K562 (cell line): Measurements from ENCODE around the gene B4GALNT4. TPM values are rescaled to one million over a fixed set of nuclear protein-coding genes. Genes with fewer than 3 reads are reported as not detected.

Experiments used
- ATAC-seq: fragments of 200-7000 bp; cut with Tn5 transposase; 3 replicates; pipeline ENCODE4 v1.9.1; 2020; ENCODE audit warnings: moderate library complexity
- BruUV-seq: library from RNA; stranded (reverse); fragments of 400-500 nt; replicated peaks from 2 replicates; lab custom pipeline; 2021; lab: Mats Ljungman, UMichigan
- CTCF ChIA-PET: fragments of 300-600 bp; formaldehyde crosslinking; extraction: SDS; loops from one replicate; lab custom pipeline; 2021; ENCODE audit warnings: low intra/inter-chr PET ratio; lab: Yijun Ruan, JAX
- POLR2A ChIA-PET: fragments of 300-600, 350-650 bp; sonication (Branson Sonifier 250); formaldehyde crosslinking; extraction: SDS; loops from one replicate; lab custom pipeline; 2021; ENCODE audit warnings: antibody characterized with exemption, inconsistent platforms; lab: Yijun Ruan, JAX
- DNase-seq, 4 experiments: peaks; one replicate each; pipeline versions ENCODE4 v3.0.0 to v3.0.0-alpha.2; 2011 to 2018; ENCODE audit warnings: low spot score in 3 of 4, mixed read lengths in 3 of 4; ENCODE audit errors: extremely low read depth in 1 of 4
- FAIRE-seq: peaks from 2 replicates; lab custom pipeline; 2011; peaks lifted over from hg19 to GRCh38; lab: Jason Lieb, UNC
- H2AFZ ChIP-seq: 2 replicates; pipeline ENCODE4 v1.6.0; 2011; ENCODE audit warnings: low read depth, low read length, control low read depth, inconsistent platforms
- H3K27ac ChIP-seq: fragments of 200-600 bp; 3 replicates; pipeline ENCODE4 v1.8.0; 2011; ENCODE audit warnings: low read depth, mild to moderate bottlenecking, control low read depth, inconsistent platforms, low read length, moderate library complexity, mixed read lengths; ENCODE audit errors: extremely low read depth
- H3K27me3 ChIP-seq, 2 experiments: fragments of 300-600 bp in 1 of 2; 2 replicates in 1 of 2; 3 replicates in 1 of 2; pipeline versions ENCODE4 v1.6.0 to v1.8.0; 2011; ENCODE audit warnings: inconsistent platforms in 2 of 2, low read length in 2 of 2, mild to moderate bottlenecking in 1 of 2, mixed read lengths in 1 of 2, moderate library complexity in 1 of 2; ENCODE audit not compliant: control insufficient read depth in 2 of 2, insufficient read depth in 2 of 2
- H3K36me3 ChIP-seq: fragments of 300-600 bp; 3 replicates; pipeline ENCODE4 v1.8.0; 2011; ENCODE audit warnings: mild to moderate bottlenecking, low read length, inconsistent platforms; ENCODE audit not compliant: control insufficient read depth, insufficient read depth
- H3K4me1 ChIP-seq, 2 experiments: fragments of 200-600 bp in 1 of 2; replicated peaks in 1 of 2; 2 replicates in 1 of 2; 3 replicates in 1 of 2; pipeline versions ENCODE4 v1.5.1 to v1.8.0; 2011; ENCODE audit warnings: inconsistent platforms in 2 of 2, low read length in 2 of 2, mild to moderate bottlenecking in 1 of 2, mixed read lengths in 1 of 2, moderate library complexity in 1 of 2; ENCODE audit not compliant: control insufficient read depth in 2 of 2, insufficient read depth in 2 of 2
- H3K4me2 ChIP-seq: 2 replicates; pipeline ENCODE4 v1.6.1; 2011; ENCODE audit warnings: low read length, control low read depth, inconsistent platforms, mixed read lengths; ENCODE audit not compliant: insufficient read depth
- H3K4me3 ChIP-seq: fragments of 200-600 bp; sonication (generic), shearing (Covaris generic); 2 replicates; pipeline ENCODE4 v1.5.1; 2016; ENCODE audit warnings: control low read depth, inconsistent platforms
- H3K79me2 ChIP-seq: fragments of 200-600 bp; 3 replicates; pipeline ENCODE4 v1.8.0; 2011; ENCODE audit warnings: low read length, inconsistent platforms; ENCODE audit not compliant: control insufficient read depth, insufficient read depth
- H3K9ac ChIP-seq, 2 experiments: 2 replicates each; pipeline versions ENCODE4 v1.6.0 to v1.6.1; 2011; ENCODE audit warnings: low read depth in 2 of 2, low read length in 2 of 2, control low read depth in 1 of 2, inconsistent platforms in 1 of 2, mild to moderate bottlenecking in 1 of 2, mixed read lengths in 1 of 2; ENCODE audit not compliant: insufficient read depth in 1 of 2
- H3K9me1 ChIP-seq: one replicate; pipeline ENCODE4 v1.6.0; 2011; ENCODE audit warnings: inconsistent platforms, mild to moderate bottlenecking, low read length, moderate library complexity; ENCODE audit not compliant: control insufficient read depth, insufficient read depth
- H3K9me3 ChIP-seq: replicated peaks from 2 replicates; pipeline ENCODE4 v1.5.1; 2011; ENCODE audit warnings: low read depth, low read length, inconsistent platforms; ENCODE audit not compliant: control insufficient read depth, insufficient read depth
- H4K20me1 ChIP-seq: replicated peaks from 2 replicates; pipeline ENCODE4 v1.6.1; 2011; ENCODE audit warnings: low read length, inconsistent platforms, mixed read lengths; ENCODE audit not compliant: control insufficient read depth, insufficient read depth
- CBFB ChIP-seq: sonication (generic); formaldehyde crosslinking; IDR thresholded peaks from 2 replicates; pipeline ENCODE4 v1.4.0; 2020; ENCODE audit warnings: mild to moderate bottlenecking, missing genetic modification reagents
- DIDO1 ChIP-seq: fragments of 450-650 bp; IDR thresholded peaks from 2 replicates; pipeline ENCODE4 v1.6.1; 2016; ENCODE audit warnings: low read depth, missing biosample characterization, missing genetic modification characterization
- KLF13 ChIP-seq: fragments of 450-650 bp; IDR thresholded peaks from 2 replicates; pipeline ENCODE4 v1.6.1; 2016; ENCODE audit warnings: missing genetic modification characterization, low read depth, mild to moderate bottlenecking, missing compliant biosample characterization, moderate library complexity, borderline replicate concordance
- MBD1 ChIP-seq: fragments of 250-450 bp; sonication (Bioruptor Pico); IDR thresholded peaks from 2 replicates; pipeline ENCODE4 v1.8.0; 2022; ENCODE audit warnings: inconsistent platforms
- MXI1 ChIP-seq: IDR thresholded peaks from 2 replicates; pipeline ENCODE4 v1.6.1; 2011; ENCODE audit warnings: low read depth, mild to moderate bottlenecking, improper control_type of control experiment, low read length
- NCOA6 ChIP-seq: fragments of 450-650 bp; IDR thresholded peaks from 2 replicates; pipeline ENCODE4 v1.6.1; 2017; ENCODE audit warnings: mild to moderate bottlenecking
- NFE2L1 ChIP-seq: fragments of 450-650 bp; IDR thresholded peaks from 2 replicates; pipeline ENCODE4 v1.6.1; 2016; ENCODE audit warnings: missing genetic modification characterization, low read depth, mild to moderate bottlenecking, missing compliant biosample characterization, moderate library complexity, borderline replicate concordance
- NR4A1 ChIP-seq, 2 experiments: fragments of 250-450 bp in 1 of 2; fragments of 450-650 bp in 1 of 2; sonication (Bioruptor Pico) in 1 of 2; IDR thresholded peaks; 2 replicates each; pipeline versions ENCODE4 v1.4.0 to v1.6.1; 2016 to 2020; ENCODE audit warnings: mild to moderate bottlenecking in 2 of 2, missing compliant biosample characterization in 1 of 2, missing genetic modification characterization in 1 of 2, moderate library complexity in 1 of 2
- USF1 ChIP-seq: sonication (generic); formaldehyde crosslinking; IDR thresholded peaks from 2 replicates; pipeline ENCODE4 v1.9.0; 2022; ENCODE audit warnings: mild to moderate bottlenecking, missing genetic modification reagents
- YY1 ChIP-seq, 3 experiments: IDR thresholded peaks; 2 replicates each; pipeline ENCODE4 v1.6.1; 2011; ENCODE audit warnings: low read length in 2 of 3, mild to moderate bottlenecking in 2 of 3, moderate library complexity in 2 of 3, borderline replicate concordance in 1 of 3, control low read depth in 1 of 3, low read depth in 1 of 3; ENCODE audit not compliant: insufficient read depth in 3 of 3, insufficient replicate concordance in 2 of 3, control insufficient read depth in 1 of 3, insufficient read length in 1 of 3; ENCODE audit errors: extremely low read depth in 1 of 3
- ZNF274 ChIP-seq: IDR thresholded peaks from 2 replicates; pipeline ENCODE4 v1.6.1; 2011; ENCODE audit warnings: low read depth, mild to moderate bottlenecking, low read length, moderate library complexity, borderline replicate concordance
- ZNF395 ChIP-seq: fragments of 200-800 bp; sonication (Bioruptor generic); IDR thresholded peaks from 2 replicates; pipeline ENCODE4 v1.6.1; 2017; ENCODE audit warnings: missing genetic modification characterization, missing compliant biosample characterization
- WGBS: fragments of 100-300 bp; shearing (Covaris generic); methylation state at CpG from one replicate; pipeline ENCODE4 v1.1.6; 2016; ENCODE audit warnings: low coverage, mixed read lengths; ENCODE audit not compliant: insufficient coverage; ENCODE audit errors: missing lambda C conversion rate; 5-methylcytosine and 5-hydroxymethylcytosine counted together
- in situ Hi-C: fragments of 300-500 bp; cut with MboI; formaldehyde crosslinking; loops from 4 replicates; pipeline ENCODE4 v1.15.0; 2018; ENCODE audit warnings: inconsistent platforms, mixed read lengths
- intact Hi-C: fragments of 100-400 bp; cut with micrococcal nuclease; formaldehyde crosslinking; loops from 2 replicates; pipeline ENCODE4 v1.14.2; 2022
- polyA plus RNA-seq, 8 experiments: library from polyadenylated mRNA; depleted of rRNA in 4 of 8; stranded (reverse) in 5 of 8; unstranded in 3 of 8; fragments of >200 nt; fragmentation: Nextera tagmentation in 2 of 8; fragmentation: Illumina TruSeq in 1 of 8; extraction: Ambion mirVana in 2 of 8; extraction: Trizol in 1 of 8; gene quantifications; 2 replicates each; pipeline versions ENCODE4 v1.2.1 to v1.2.3, GENCODE V29; 2011 to 2014; ENCODE audit warnings: inconsistent platforms in 1 of 8, missing spikeins in 1 of 8
- total RNA-seq, 7 experiments: library from RNA; depleted of rRNA in 6 of 7; stranded (reverse); fragments of >200 nt in 6 of 7; fragmentation: Illumina TruSeq in 2 of 7; extraction: Trizol in 2 of 7; gene quantifications; 2 replicates each; pipeline versions ENCODE4 v1.2.1 to v1.2.3, GENCODE V29; 2011 to 2021; ENCODE audit warnings: low replicate concordance in 1 of 7

The B4GALNT4 gene
- total and polyA plus RNA-seq, 9 of the 15 experiments (the other 6 are each of a cell fraction or from before 2014, with no cell fraction given): 0.20 to 37.1 (median 10.8) TPM; not detected in 1

GRCh38 chr11:406796-407650, 37.7 kb downstream of the B4GALNT4 start (continued):
- 0 out of 2 replicates have a peak, but pooled peaks have one; percentile 44 for TF ChIP-seq ZNF395 (CRISPR knock-in tag)
- no peak for TF ChIP-seq ZNF274
- no peak for TF ChIP-seq MXI1

- BruUV-seq: no TSS peak
- 51% methylated on average over 23 of the region's 28 CpGs for WGBS
- ChIA-PET POLR2A (interaction anchor here (1.0 to 1.2 kb wide), 2 partner anchors 9 to 14 kb away, joined by 3 to 4 read pairs; partner anchors contain the start of gene PKP3), CTCF (interaction anchor here (1.0 kb wide), 1 partner anchor 110 kb away, joined by 3 read pairs; no protein-coding TSS in a partner anchor)
- Histone ChIP-seq H3K4me3 (no peak overlapping the region), H3K36me3 (peaks cover 31% of the 10 kb centered on the region; the same call in 1 of the 3 replicates), H3K9me1 (no peaks in the 10 kb centered on the region), H3K4me1 (peaks cover 6 to 62% of the 10 kb centered on the region in 2 experiments; a peak in 3 of 5 replicates), H2AFZ (peak overlapping the region; percentile 80), H3K4me2 (peak overlapping the region; percentile 58; the same call in 1 of the 2 replicates), H3K79me2 (peaks cover 11% of the 10 kb centered on the region; the same call in 2 of the 3 replicates), H3K9me3 (no peaks in the 10 kb centered on the region), H3K9ac (peak overlapping the region in 1 of 2 experiments; percentile 87; a peak in 3 of 4 replicates), H3K27me3 (no peaks in the 10 kb centered on the region), H4K20me1 (no peaks in the 10 kb centered on the region), H3K27ac (no peak overlapping the region; the same call in 2 of the 3 replicates)
- no peak for FAIRE-seq
- no peak for ATAC-seq
- DNase-seq: no peak
- intact Hi-C loops (loop anchor here (2.0 kb wide), 1 partner anchor 41 kb away; no protein-coding TSS in a partner anchor), in situ Hi-C loops (no loop called here)
- TF ChIP-seq DIDO1 (no peak), YY1 (IDR thresholded peaks at IDR 0.05; ENCODE audit: borderline replicate concordance in 1 of 3, control insufficient read depth in 1 of 3, extremely low read depth in 1 of 3, insufficient read depth in 3 of 3, insufficient read length in 1 of 3, insufficient replicate concordance in 2 of 3, low read depth in 1 of 3, low read length in 2 of 3) (peak in 1 of 3 experiments; percentile 12), NR4A1 (CRISPR knock-in tag; IDR thresholded peaks at IDR 0.05) (no peak), NR4A1 (tag; IDR thresholded peaks at IDR 0.05) (0 out of 2 replicates have a peak, but pooled peaks have one; percentile 29), NFE2L1 (tag) (no peak), NCOA6 (peak; percentile 8; the same call in 1 of the 2 replicates), MBD1 (peak; percentile 6; the same call in 1 of the 2 replicates), CBFB (CRISPR knock-in tag) (peak; percentile 22; the same call in 1 of the 2 replicates), USF1 (CRISPR knock-in tag) (no peak), KLF13 (tag) (no peak)
These were observed 38.4 kb downstream of the B4GALNT4 start for GRCh38 chr11:407651-408123.
